GM18873 (cell line): ENCODE data around the gene NPAT.
A peak's percentile ranks its signal among the peaks of the same experiment; 100 is the strongest.

Experiments
- ATAC-seq: cut with Tn5 transposase; IDR thresholded peaks from one replicate; pipeline ENCODE4 v1.9.1; 2021; ENCODE audit warnings: mild to moderate bottlenecking, moderate library complexity, moderate number of reproducible peaks; ENCODE audit not compliant: unreplicated experiment, low FRiP score

The NPAT gene

GRCh38 chr11:108222574-108223347 is at the start of gene NPAT, which contains the start of gene ATM:
Gene NPAT, minus strand, starts transcription at chr11:108222638. Its CDS starts 102 bp downstream, at chr11:108222536.
Gene ATM, plus strand, starts transcription at chr11:108223067. Its CDS starts 4,558 bp downstream, at chr11:108227625.
- ATAC-seq: peak; percentile 80

- ATAC-seq: no peak
These were observed 47.1 kb upstream of the NPAT start for GRCh38 chr11:108269583-108269982.

- ATAC-seq: no peak
These were observed 30.7 kb upstream of the NPAT start for GRCh38 chr11:108253176-108253575.

GRCh38 chr11:108246885-108247284 is 24.4 kb upstream of the NPAT start:
- no peak for ATAC-seq

GRCh38 chr11:108246308-108246707 is 23.9 kb upstream of the NPAT start:
- no peak for ATAC-seq

GRCh38 chr11:108242422-108242821 is 20.0 kb upstream of the NPAT start:
- ATAC-seq: no peak

GRCh38 chr11:108241330-108242037 is 19.0 kb upstream of the NPAT start:
- no peak for ATAC-seq

GRCh38 chr11:108239076-108239475 is 16.6 kb upstream of the NPAT start:
- no peak for ATAC-seq

- ATAC-seq: peak; percentile 30
These were observed 14.6 kb upstream of the NPAT start for GRCh38 chr11:108237058-108237481.

- no peak for ATAC-seq
These were observed 13.2 kb upstream of the NPAT start for GRCh38 chr11:108235633-108236032.

- ATAC-seq: no peak
These were observed 12.8 kb upstream of the NPAT start for GRCh38 chr11:108235192-108235591.

- ATAC-seq: no peak
These were observed 11.0 kb upstream of the NPAT start for GRCh38 chr11:108233277-108233945.

- ATAC-seq: no peak
These were observed 5.8 kb upstream of the NPAT start for GRCh38 chr11:108228251-108228650.

GRCh38 chr11:108226036-108226435 is 3.6 kb upstream of the NPAT start:
- ATAC-seq: no peak

GRCh38 chr11:108224911-108225786 is 2.7 kb upstream of the NPAT start:
- ATAC-seq: no peak

- ATAC-seq: no peak
These were observed 1.9 kb upstream of the NPAT start for GRCh38 chr11:108224366-108224765.

- ATAC-seq: peak; percentile 26
These were observed 1.1 kb upstream of the NPAT start for GRCh38 chr11:108223348-108224149.

GRCh38 chr11:108221911-108222573 is 396 bp downstream of the NPAT start:
- ATAC-seq: peak; percentile 0

GRCh38 chr11:108221371-108221770 is 1.1 kb downstream of the NPAT start:
- no peak for ATAC-seq
